Adipocyte (in vitro differentiated cells): ENCODE results near the gene RAMP1.
A peak's percentile ranks its signal among the peaks of the same experiment; 100 is the strongest.

Experiments
- DNase-seq: peaks from one replicate; pipeline ENCODE4 v3.0.0-alpha.2; 2015; ENCODE audit warnings: low read depth
- H3K27me3 ChIP-seq: replicated peaks from 2 replicates; pipeline ENCODE4 v1.7.0; 2013; ENCODE audit warnings: mild to moderate bottlenecking, low read length, moderate library complexity; ENCODE audit not compliant: control insufficient read depth, insufficient read depth
- H3K36me3 ChIP-seq: 2 replicates; pipeline ENCODE4 v1.7.0; 2013; ENCODE audit warnings: low read length, mild to moderate bottlenecking, moderate library complexity; ENCODE audit not compliant: control insufficient read depth, insufficient read depth, severe bottlenecking
- H3K4me1 ChIP-seq: 2 replicates; pipeline ENCODE4 v1.7.0; 2013; ENCODE audit warnings: mild to moderate bottlenecking, low read length, moderate library complexity; ENCODE audit not compliant: control insufficient read depth, insufficient read depth
- H3K4me3 ChIP-seq: 2 replicates; pipeline ENCODE4 v1.7.0; 2013; ENCODE audit warnings: mild to moderate bottlenecking, low read length, moderate library complexity
- H3K9ac ChIP-seq: 2 replicates; pipeline ENCODE4 v1.7.0; 2013; ENCODE audit warnings: mild to moderate bottlenecking, low read length, moderate library complexity
- H3K9me3 ChIP-seq: 2 replicates; pipeline ENCODE4 v1.7.0; 2013; ENCODE audit warnings: mild to moderate bottlenecking, low read length, moderate library complexity; ENCODE audit not compliant: control insufficient read depth

The RAMP1 gene

GRCh38 chr2:237888389-237888788, 29.0 kb downstream of the RAMP1 start:
- no peaks in the 10 kb centered on the region for H3K36me3 ChIP-seq
- no peaks in the 10 kb centered on the region for H3K9me3 ChIP-seq
- no peaks in the 10 kb centered on the region for H3K27me3 ChIP-seq
- peaks cover 28% of the 10 kb centered on the region for H3K4me1 ChIP-seq
- no peak overlapping the region for H3K9ac ChIP-seq
- DNase-seq, result peak; percentile 76
- H3K4me3 ChIP-seq, result no peak overlapping the region

GRCh38 chr2:237889016-237889415, 29.6 kb downstream of the RAMP1 start:
- Histone ChIP-seq H3K9ac (no peak overlapping the region), H3K4me1 (peaks cover 28% of the 10 kb centered on the region), H3K36me3 (no peaks in the 10 kb centered on the region), H3K9me3 (no peaks in the 10 kb centered on the region), H3K27me3 (no peaks in the 10 kb centered on the region), H3K4me3 (no peak overlapping the region)
- no peak for DNase-seq

- Histone ChIP-seq H3K9ac (no peak overlapping the region), H3K4me3 (no peak overlapping the region), H3K4me1 (peaks cover 28% of the 10 kb centered on the region), H3K36me3 (no peaks in the 10 kb centered on the region), H3K9me3 (no peaks in the 10 kb centered on the region), H3K27me3 (no peaks in the 10 kb centered on the region)
- DNase-seq, result no peak
Observed at GRCh38 chr2:237889811-237890210, 30.4 kb downstream of the RAMP1 start.

- Histone ChIP-seq H3K4me3 (no peak overlapping the region), H3K9ac (no peak overlapping the region), H3K4me1 (peaks cover 10% of the 10 kb centered on the region), H3K36me3 (no peaks in the 10 kb centered on the region), H3K9me3 (no peaks in the 10 kb centered on the region), H3K27me3 (no peaks in the 10 kb centered on the region)
- DNase-seq, result no peak
Observed at GRCh38 chr2:237892478-237892877, 33.1 kb downstream of the RAMP1 start.

- no peaks in the 10 kb centered on the region for H3K36me3 ChIP-seq
- no peaks in the 10 kb centered on the region for H3K9me3 ChIP-seq
- no peak overlapping the region for H3K9ac ChIP-seq
- H3K27me3 ChIP-seq, result no peaks in the 10 kb centered on the region
- no peak for DNase-seq
- H3K4me3 ChIP-seq, result no peak overlapping the region
- peaks cover 6% of the 10 kb centered on the region for H3K4me1 ChIP-seq
Observed at GRCh38 chr2:237892984-237893595, 33.7 kb downstream of the RAMP1 start.

GRCh38 chr2:237894396-237894979, 35.1 kb downstream of the RAMP1 start:
- DNase-seq, result no peak
- no peak overlapping the region for H3K9ac ChIP-seq
- no peaks in the 10 kb centered on the region for H3K27me3 ChIP-seq

GRCh38 chr2:237894986-237895543, 35.6 kb downstream of the RAMP1 start:
- H3K27me3 ChIP-seq, result no peaks in the 10 kb centered on the region
- no peak for DNase-seq
- H3K36me3 ChIP-seq, result no peaks in the 10 kb centered on the region
- no peaks in the 10 kb centered on the region for H3K9me3 ChIP-seq
- H3K9ac ChIP-seq, result no peak overlapping the region
- H3K4me3 ChIP-seq, result no peak overlapping the region
- peaks cover 9% of the 10 kb centered on the region for H3K4me1 ChIP-seq

More at GRCh38 chr2:237894396-237894979, 35.1 kb downstream of the RAMP1 start:
- Histone ChIP-seq H3K4me3 (no peak overlapping the region), H3K9me3 (no peaks in the 10 kb centered on the region), H3K36me3 (no peaks in the 10 kb centered on the region), H3K4me1 (peaks cover 9% of the 10 kb centered on the region)

- H3K4me3 ChIP-seq, result no peak overlapping the region
- peaks cover 9% of the 10 kb centered on the region for H3K4me1 ChIP-seq
- DNase-seq, result peak; percentile 38
Observed at GRCh38 chr2:237895544-237896506, 36.4 kb downstream of the RAMP1 start.

GRCh38 chr2:237896507-237896892, 37.1 kb downstream of the RAMP1 start:
- no peaks in the 10 kb centered on the region for H3K9me3 ChIP-seq
- no peak overlapping the region for H3K9ac ChIP-seq
- H3K36me3 ChIP-seq, result no peaks in the 10 kb centered on the region
- H3K4me3 ChIP-seq, result no peak overlapping the region
- H3K27me3 ChIP-seq, result no peaks in the 10 kb centered on the region
- H3K4me1 ChIP-seq, result peaks cover 9% of the 10 kb centered on the region
- peak; percentile 34 for DNase-seq

More at GRCh38 chr2:237895544-237896506, 36.4 kb downstream of the RAMP1 start:
- H3K9me3 ChIP-seq, result no peaks in the 10 kb centered on the region
- H3K27me3 ChIP-seq, result no peaks in the 10 kb centered on the region
- H3K36me3 ChIP-seq, result no peaks in the 10 kb centered on the region
- H3K9ac ChIP-seq, result no peak overlapping the region

GRCh38 chr2:237896956-237897355, 37.5 kb downstream of the RAMP1 start:
- no peak overlapping the region for H3K4me3 ChIP-seq
- no peak overlapping the region for H3K9ac ChIP-seq
- peaks cover 9% of the 10 kb centered on the region for H3K4me1 ChIP-seq
- DNase-seq, result no peak
- H3K36me3 ChIP-seq, result no peaks in the 10 kb centered on the region
- no peaks in the 10 kb centered on the region for H3K9me3 ChIP-seq
- H3K27me3 ChIP-seq, result no peaks in the 10 kb centered on the region

- no peak for DNase-seq
- H3K27me3 ChIP-seq, result no peaks in the 10 kb centered on the region
Observed at GRCh38 chr2:237898057-237898414, 38.6 kb downstream of the RAMP1 start.

More at GRCh38 chr2:237898057-237898414, 38.6 kb downstream of the RAMP1 start:
- Histone ChIP-seq H3K4me3 (no peak overlapping the region), H3K9me3 (no peaks in the 10 kb centered on the region), H3K36me3 (no peaks in the 10 kb centered on the region), H3K9ac (no peak overlapping the region), H3K4me1 (peaks cover 9% of the 10 kb centered on the region)
